Heart left ventricle (tissue), 16 donors: ENCODE measurements around the gene ZNF423. TPM values are rescaled to one million over a fixed set of nuclear protein-coding genes. Genes with fewer than 3 reads are reported as not detected.

ENCODE experiments used
- ATAC-seq, 4 donors: fragments of 200-7000 bp; cut with Tn5 transposase; one replicate each; pipeline ENCODE4 v1.9.1; 2020 to 2022; ENCODE audit warnings: moderate library complexity in 4 of 4, mild to moderate bottlenecking in 3 of 4, moderate number of reproducible peaks in 1 of 4
- DNase-seq, 5 donors: peaks; one replicate each; pipeline ENCODE4 v3.0.0-alpha.2; 2020
- H3K27ac ChIP-seq, 12 donors: fragments of 200-600 bp; sonication (generic) in 4 of 12; one replicate each; pipeline versions ENCODE4 v1.5.0 to v1.8.0; 2016 to 2022; ENCODE audit warnings: mild to moderate bottlenecking in 2 of 12
- H3K27me3 ChIP-seq, 9 donors: fragments of 200-600 bp; sonication (generic) in 2 of 9; one replicate each; pipeline versions ENCODE4 v1.5.1 to v1.8.0; 2016 to 2022; ENCODE audit warnings: mild to moderate bottlenecking in 3 of 9
- H3K36me3 ChIP-seq, 9 donors: fragments of 200-600 bp; sonication (generic) in 2 of 9; one replicate each; pipeline versions ENCODE4 v1.5.0 to v1.8.0; 2018 to 2022; ENCODE audit warnings: mild to moderate bottlenecking in 2 of 9
- H3K4me1 ChIP-seq, 12 donors: fragments of 200-600 bp; sonication (generic) in 4 of 12; one replicate each; pipeline versions ENCODE4 v1.5.0 to v1.8.0; 2016 to 2022; ENCODE audit warnings: mild to moderate bottlenecking in 3 of 12
- H3K4me3 ChIP-seq, 12 donors: fragments of 200-600 bp; sonication (generic) in 4 of 12; one replicate each; pipeline versions ENCODE4 v1.5.0 to v1.8.0; 2017 to 2022; ENCODE audit warnings: mild to moderate bottlenecking in 9 of 12, moderate library complexity in 4 of 12
- H3K9me3 ChIP-seq, 12 donors: fragments of 200-600 bp; sonication (generic) in 4 of 12; one replicate each; pipeline versions ENCODE4 v1.5.0 to v1.8.0; 2016 to 2022; ENCODE audit warnings: mild to moderate bottlenecking in 1 of 12
- CTCF ChIP-seq, 12 donors: fragments of 200-600 bp; sonication (generic) in 4 of 12; IDR thresholded peaks; one replicate each; pipeline versions ENCODE4 v1.5.0 to v1.8.0; 2018 to 2022; ENCODE audit warnings: antibody characterized with exemption in 12 of 12, mild to moderate bottlenecking in 5 of 12
- POLR2A ChIP-seq, 2 donors: fragments of 450-650 bp; IDR thresholded peaks; one replicate each; pipeline ENCODE4 v1.6.1; 2017; ENCODE audit warnings: antibody characterized with exemption in 2 of 2, mild to moderate bottlenecking in 2 of 2, moderate library complexity in 2 of 2
- WGBS, 4 donors: extraction: QIAGEN DNeasy Blood & Tissue Kit in 2 of 4; methylation state at CpG; one replicate each; pipeline versions ENCODE4 v1.1.5 to v1.1.7; 2013 to 2018; 5-methylcytosine and 5-hydroxymethylcytosine counted together
- intact Hi-C, 10 donors: fragments of 100-400 bp; cut with DNase I; formaldehyde crosslinking; loops; one replicate each; pipeline versions ENCODE4 v1.11.1 to v1.14.2; 2022
- polyA plus RNA-seq, 2 donors: library from polyadenylated mRNA; stranded (reverse); fragments of 200-250 nt; gene quantifications; one replicate each; pipeline ENCODE4 v1.2.3, GENCODE V29; 2013
- total RNA-seq, 9 donors: library from RNA; depleted of rRNA in 2 of 9; stranded (reverse); fragments of >200 nt in 2 of 9; fragmentation: NEBNext Ultra II Directional in 3 of 9; extraction: Animal tissue kit (Norgen Biotek cat#: 25700) in 3 of 9; gene quantifications; one replicate each; pipeline versions ENCODE4 v1.1.0 to v1.2.4, GENCODE V29; 2016 to 2023
- donor health status: ischemic (EF 13 %, LVEDD 7.1; RV severe dilation, severe dysfunction).
- donor health status: healthy with polysubstance abuse.
- donor health status: DM: no; HTN: yes; CAD: no.
- donor health status: DM: no; HTN: no; CAD: no.
- donor health status: ischemic (EF 25% LVEDD 6.9; RV normal size, moderate dysfunction).
- donor health status: ischemic (EF 25% LVEDD 5.7; RV mildly dilated, moderate dysfunction).
- donor health status: healthy.
- donor health status: DM: yes; HTN: yes; CAD: no.
- donor health status: ischemic (EF 35%, LVEDD 5.7; RV mildly dilated, moderate dysfunction).
- donor health status: nonischemic (EF 11% LVEDD 7.7; RV severe dilation, severe dysfunction).
- donor health status: DM: yes; HTN: yes; CAD: no.
- donor health status: PGD.
- donor health status: ischemic (EF 29% LVEDD 5.4; RV normal size, mild dysfunction).
- donor health status: nonischemic (EF 23%, LVEDD 6.1; RV moderate dilation, normal function).

Gene ZNF423
- total and polyA plus RNA-seq, 11 donors = 1.8 to 10.4 (median 5.7) TPM

- WGBS, 4 donors = 67 to 74% (median 71%) methylated on average over 23 of the region's 23 CpGs
- intact Hi-C loops = loop anchor here in 2 of 10 donors (5.0 kb wide), 1 partner anchor 35 kb away; no protein-coding TSS in a partner anchor
- ATAC-seq (no peak), DNase-seq (no peak)
- TF ChIP-seq CTCF (IDR thresholded peaks at IDR 0.05) (peak; percentile 25 to 57 (median 44)), POLR2A (IDR thresholded peaks at IDR 0.05) (no peak)
- H3K36me3 ChIP-seq = no peaks in the 10 kb centered on the region
- H3K4me3 ChIP-seq = no peak overlapping the region
- peaks cover 0 to 27% (median 0%) of the 10 kb centered on the region in 12 donors for H3K4me1 ChIP-seq
- H3K27ac ChIP-seq = no peak overlapping the region
- H3K9me3 ChIP-seq = no peaks in the 10 kb centered on the region
- H3K27me3 ChIP-seq = no peaks in the 10 kb centered on the region
Observed at GRCh38 chr16:49556606-49557446, 299.1 kb downstream of the ZNF423 start.

GRCh38 chr16:49556249-49556605, 299.7 kb downstream of the ZNF423 start:
- no peak overlapping the region for H3K27ac ChIP-seq
- intact Hi-C loops = loop anchor here in 2 of 10 donors (5.0 kb wide), 1 partner anchor 36 kb away; no protein-coding TSS in a partner anchor
- no peak for TF ChIP-seq POLR2A (IDR thresholded peaks at IDR 0.05)
- no peak for TF ChIP-seq CTCF (IDR thresholded peaks at IDR 0.05)
- ATAC-seq (no peak), DNase-seq (no peak)
- H3K9me3 ChIP-seq = no peaks in the 10 kb centered on the region
- no peaks in the 10 kb centered on the region for H3K27me3 ChIP-seq
- no peaks in the 10 kb centered on the region for H3K36me3 ChIP-seq
- no peak overlapping the region for H3K4me3 ChIP-seq
- WGBS, 4 donors = 55 to 69% (median 66%) methylated on average over 4 of the region's 4 CpGs
- H3K4me1 ChIP-seq = peaks cover 0 to 27% (median 0%) of the 10 kb centered on the region in 12 donors

GRCh38 chr16:49554681-49555080, 301.2 kb downstream of the ZNF423 start:
- no peak for TF ChIP-seq POLR2A (IDR thresholded peaks at IDR 0.05)
- TF ChIP-seq CTCF (IDR thresholded peaks at IDR 0.05) = no peak
- intact Hi-C loops = loop anchor here in 2 of 10 donors (5.0 kb wide), 1 partner anchor 38 kb away; no protein-coding TSS in a partner anchor
- no peaks in the 10 kb centered on the region for H3K27me3 ChIP-seq
- no peak for ATAC-seq
- no peak for DNase-seq
- peaks cover 0 to 11% (median 0%) of the 10 kb centered on the region in 12 donors for H3K4me1 ChIP-seq
- H3K27ac ChIP-seq = no peak overlapping the region
- H3K9me3 ChIP-seq = no peaks in the 10 kb centered on the region
- WGBS, 4 donors = 67 to 76% (median 74%) methylated on average over 3 of the region's 3 CpGs
- H3K36me3 ChIP-seq = no peaks in the 10 kb centered on the region
- no peak overlapping the region for H3K4me3 ChIP-seq

- Histone ChIP-seq H3K36me3 (no peaks in the 10 kb centered on the region), H3K27me3 (no peaks in the 10 kb centered on the region), H3K4me1 (peaks cover 0 to 6% (median 0%) of the 10 kb centered on the region in 12 donors), H3K27ac (no peak overlapping the region), H3K9me3 (no peaks in the 10 kb centered on the region), H3K4me3 (no peak overlapping the region)
- TF ChIP-seq POLR2A (IDR thresholded peaks at IDR 0.05) (no peak), CTCF (IDR thresholded peaks at IDR 0.05) (no peak)
- WGBS, 4 donors = 77 to 84% (median 81%) methylated on average over 10 of the region's 10 CpGs
- DNase-seq = no peak
- no peak for ATAC-seq
- intact Hi-C loops = no loop called here
Observed at GRCh38 chr16:49552313-49552928, 303.5 kb downstream of the ZNF423 start.
